GM21360 (cell line): ENCODE results near the gene ATP11B.
A peak's percentile ranks its signal among the peaks of the same experiment; 100 is the strongest.

Experiments used
- ATAC-seq: cut with Tn5 transposase; IDR thresholded peaks from one replicate; pipeline ENCODE4 v1.9.1; 2021; ENCODE audit warnings: mild to moderate bottlenecking, moderate library complexity; ENCODE audit not compliant: unreplicated experiment

ATP11B gene

GRCh38 chr3:182947888-182948287 is 154.6 kb downstream of the ATP11B start:
- ATAC-seq, result no peak

GRCh38 chr3:182948305-182948704 is 155.0 kb downstream of the ATP11B start:
- ATAC-seq, result no peak

GRCh38 chr3:182949688-182950087 is 156.4 kb downstream of the ATP11B start:
- no peak for ATAC-seq

- ATAC-seq, result peak; percentile 62
These were observed 161.4 kb downstream of the ATP11B start for GRCh38 chr3:182954553-182955235.

- ATAC-seq, result no peak
These were observed 163.9 kb downstream of the ATP11B start for GRCh38 chr3:182957226-182957625.

GRCh38 chr3:182957676-182958266 is 164.5 kb downstream of the ATP11B start:
- ATAC-seq, result no peak

- no peak for ATAC-seq
These were observed 166.4 kb downstream of the ATP11B start for GRCh38 chr3:182959474-182960350.

GRCh38 chr3:182962166-182962565 is 168.9 kb downstream of the ATP11B start:
- no peak for ATAC-seq

GRCh38 chr3:182964179-182964578 is 170.9 kb downstream of the ATP11B start:
- no peak for ATAC-seq

GRCh38 chr3:182965861-182966366 is 172.6 kb downstream of the ATP11B start:
- ATAC-seq, result no peak

GRCh38 chr3:182967218-182968204 is 174.2 kb downstream of the ATP11B start:
- peak; percentile 41 for ATAC-seq

GRCh38 chr3:182969277-182969676 is 176.0 kb downstream of the ATP11B start:
- no peak for ATAC-seq

- ATAC-seq, result no peak
These were observed 176.5 kb downstream of the ATP11B start for GRCh38 chr3:182969853-182970252.

GRCh38 chr3:182970811-182971418 is 177.6 kb downstream of the ATP11B start:
- no peak for ATAC-seq
